Prostate gland (tissue), 2 donors: ENCODE results near the gene BNC1.

ENCODE experiments used
- POLR2AphosphoS5 ChIP-seq: sonication (generic); formaldehyde crosslinking; IDR thresholded peaks from one replicate; pipeline ENCODE4 v1.6.1; 2017; ENCODE audit warnings: antibody characterized with exemption
- TF ChIP-seq, protein P1 (sequence below), 4 experiments: fragments of 200-600 bp in 2 of 4; fragments of 450-650 bp in 2 of 4; sonication (generic) in 2 of 4; IDR thresholded peaks; 1 replicate in 3 of 4; 2 replicates in 1 of 4; pipeline ENCODE4 v1.5.1; 2016 to 2019; ENCODE audit warnings: antibody characterized with exemption in 4 of 4, mild to moderate bottlenecking in 2 of 4, moderate library complexity in 2 of 4

- TF ChIP-seq, protein P1, sequence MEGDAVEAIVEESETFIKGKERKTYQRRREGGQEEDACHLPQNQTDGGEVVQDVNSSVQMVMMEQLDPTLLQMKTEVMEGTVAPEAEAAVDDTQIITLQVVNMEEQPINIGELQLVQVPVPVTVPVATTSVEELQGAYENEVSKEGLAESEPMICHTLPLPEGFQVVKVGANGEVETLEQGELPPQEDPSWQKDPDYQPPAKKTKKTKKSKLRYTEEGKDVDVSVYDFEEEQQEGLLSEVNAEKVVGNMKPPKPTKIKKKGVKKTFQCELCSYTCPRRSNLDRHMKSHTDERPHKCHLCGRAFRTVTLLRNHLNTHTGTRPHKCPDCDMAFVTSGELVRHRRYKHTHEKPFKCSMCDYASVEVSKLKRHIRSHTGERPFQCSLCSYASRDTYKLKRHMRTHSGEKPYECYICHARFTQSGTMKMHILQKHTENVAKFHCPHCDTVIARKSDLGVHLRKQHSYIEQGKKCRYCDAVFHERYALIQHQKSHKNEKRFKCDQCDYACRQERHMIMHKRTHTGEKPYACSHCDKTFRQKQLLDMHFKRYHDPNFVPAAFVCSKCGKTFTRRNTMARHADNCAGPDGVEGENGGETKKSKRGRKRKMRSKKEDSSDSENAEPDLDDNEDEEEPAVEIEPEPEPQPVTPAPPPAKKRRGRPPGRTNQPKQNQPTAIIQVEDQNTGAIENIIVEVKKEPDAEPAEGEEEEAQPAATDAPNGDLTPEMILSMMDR (IDR thresholded peaks at IDR 0.05) = no peak
- TF ChIP-seq POLR2AphosphoS5 = no peak
These were observed 9.1 kb downstream of the BNC1 start for GRCh38 chr15:83275412-83275811.
